Hematopoietic multipotent progenitor cell treated with erythropoietin and hydrocortisone succinate and interleukin-3 and kit ligand, for 17 days (in vitro differentiated cells): ENCODE measurements around the gene ABCD3.
A peak's percentile ranks its signal among the peaks of the same experiment; 100 is the strongest.

Experiments
- DNase-seq: peaks from one replicate; pipeline ENCODE4 v3.0.0-alpha.2; 2015; ENCODE audit warnings: low spot score

ABCD3 gene

GRCh38 chr1:94463056-94463764 is 45.0 kb downstream of the ABCD3 start:
- no peak for DNase-seq

- DNase-seq: peak; percentile 18
These were observed 45.7 kb downstream of the ABCD3 start for GRCh38 chr1:94463765-94464330.

DNA sequence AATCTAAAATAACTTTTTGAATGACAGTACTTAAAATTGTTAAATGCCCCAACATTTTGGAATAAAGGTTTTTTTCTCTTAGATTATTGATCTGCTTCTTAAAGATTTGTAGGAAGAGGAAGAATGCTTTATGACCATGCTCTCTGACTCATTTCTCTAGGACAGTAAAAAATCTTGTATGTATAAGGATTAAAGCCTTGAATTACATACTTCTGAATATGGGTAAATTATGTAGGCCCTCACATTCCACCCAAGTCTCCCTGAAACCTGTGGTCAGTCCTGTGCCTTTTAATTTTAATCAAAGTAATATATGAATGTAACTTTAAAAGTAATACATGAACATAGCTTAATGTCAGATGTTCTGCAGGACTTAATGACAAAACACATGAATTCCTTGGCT is 50.5 kb downstream of the ABCD3 start:
- no peak for DNase-seq

- no peak for DNase-seq
These were observed 53.1 kb downstream of the ABCD3 start for GRCh38 chr1:94471271-94471670.

DNA sequence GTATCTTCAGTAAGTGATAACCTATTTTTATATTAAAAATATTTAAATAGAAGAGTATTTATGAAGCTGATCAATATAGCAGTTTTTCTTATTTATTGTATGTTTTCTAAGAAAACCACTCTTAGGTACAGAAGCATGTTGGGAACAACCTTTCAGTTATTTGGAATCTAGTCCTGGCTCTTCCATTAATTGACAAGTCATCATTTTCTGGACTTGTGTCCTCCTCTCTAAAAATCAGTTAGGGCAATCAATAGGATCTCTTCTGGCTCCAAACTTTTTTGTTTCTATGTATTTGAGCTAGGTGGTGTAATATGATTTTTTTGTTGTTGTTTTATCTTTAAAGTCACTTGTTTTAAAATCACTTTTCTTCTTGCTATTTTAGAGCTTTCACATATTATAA is 57.0 kb downstream of the ABCD3 start:
- no peak for DNase-seq

- DNase-seq: no peak
These were observed 61.5 kb downstream of the ABCD3 start for GRCh38 chr1:94479682-94480081.

GRCh38 chr1:94481473-94481933 is 63.3 kb downstream of the ABCD3 start:
- peak; percentile 68 for DNase-seq

- DNase-seq: no peak
These were observed 68.8 kb downstream of the ABCD3 start for GRCh38 chr1:94486990-94487389.

DNA sequence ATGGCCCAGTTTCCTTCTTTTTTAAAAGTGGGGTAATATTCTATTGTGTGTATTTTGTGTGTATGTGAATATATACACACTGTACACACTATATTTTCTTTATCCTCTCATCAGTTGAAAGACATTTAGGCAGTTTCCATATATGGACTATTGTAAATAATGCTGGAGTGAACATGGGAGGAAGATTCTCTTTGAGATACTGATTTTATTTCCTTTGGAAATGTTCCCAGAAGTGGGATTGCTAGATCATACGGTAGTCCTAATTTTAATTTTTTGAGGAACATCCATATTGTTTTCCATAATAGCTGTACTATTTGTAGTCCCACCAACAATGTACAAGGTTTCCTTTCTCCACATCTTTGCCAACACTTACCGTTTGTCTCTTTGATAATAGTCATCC is 72.4 kb downstream of the ABCD3 start:
- DNase-seq: no peak

DNA sequence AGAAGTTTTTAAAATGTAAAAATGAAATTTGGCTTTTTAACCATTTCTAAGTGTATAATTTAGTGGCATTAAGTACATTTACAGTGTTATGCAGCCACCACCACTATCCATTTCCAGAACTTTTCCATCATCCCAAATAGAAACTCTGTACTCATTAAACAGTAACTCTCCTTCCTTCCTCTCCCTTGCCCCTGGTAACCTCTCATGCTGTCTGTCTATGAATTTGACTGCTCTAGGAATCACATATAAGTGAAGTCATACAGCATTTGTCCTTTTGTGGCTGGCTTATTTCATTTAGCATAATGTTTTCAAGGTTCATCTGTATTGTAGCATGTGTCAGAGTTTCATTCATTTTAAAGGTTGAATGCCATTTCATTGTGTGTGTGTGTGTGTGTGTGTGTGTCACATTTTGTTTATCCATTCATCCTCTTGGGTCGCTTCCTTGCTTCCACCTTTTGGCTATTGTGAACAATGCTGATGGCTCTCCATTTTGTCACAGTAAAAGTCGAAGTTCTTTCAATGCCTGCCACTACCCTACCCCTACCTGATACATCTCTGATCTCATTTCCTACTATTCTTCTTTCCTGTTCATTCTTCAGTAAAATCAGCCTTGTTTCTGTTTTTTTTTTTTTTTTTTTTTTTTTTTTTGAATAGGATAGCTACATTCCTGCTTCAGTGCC is 78.0 kb downstream of the ABCD3 start:
- DNase-seq: no peak

DNA sequence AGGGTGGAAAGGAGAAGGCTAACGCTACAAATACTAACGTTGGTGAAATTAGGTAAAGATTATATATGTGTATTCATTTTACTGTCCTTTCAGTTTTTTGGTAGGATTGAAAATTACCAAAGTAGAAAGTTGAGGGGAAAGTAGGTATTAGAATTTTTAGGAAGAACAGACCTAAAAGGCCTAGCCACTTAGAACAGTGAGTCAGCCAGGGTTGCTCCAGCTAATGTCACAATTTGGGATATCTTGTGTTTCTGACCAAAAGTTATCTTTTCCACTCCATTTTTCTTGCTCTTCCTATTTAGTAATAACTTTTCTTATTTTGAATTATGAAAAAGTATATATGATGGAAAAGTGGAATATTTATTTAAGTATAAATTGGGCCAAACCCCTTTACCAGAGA is 83.2 kb downstream of the ABCD3 start:
- DNase-seq: no peak

GRCh38 chr1:94501935-94502334 is 83.7 kb downstream of the ABCD3 start:
- no peak for DNase-seq

DNA sequence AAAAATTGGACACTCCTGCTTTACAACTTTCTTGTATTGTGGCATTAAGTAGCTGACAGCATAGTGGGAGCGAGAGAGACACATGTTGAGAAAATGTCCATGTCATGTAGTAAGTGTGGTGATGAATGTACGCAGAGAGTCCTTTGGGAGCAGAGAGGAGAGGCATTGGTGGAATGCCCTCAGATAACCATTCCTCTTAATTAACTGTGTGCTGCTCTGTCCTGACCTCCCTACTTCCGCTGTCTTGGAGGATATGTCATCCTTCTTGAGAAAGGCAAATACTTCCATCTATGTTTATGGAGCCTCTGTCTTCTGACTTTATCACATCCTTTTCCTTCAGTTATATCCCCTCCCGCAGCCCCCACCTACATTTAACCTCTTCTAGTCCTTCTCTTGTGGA is 85.0 kb downstream of the ABCD3 start:
- DNase-seq: no peak

DNA sequence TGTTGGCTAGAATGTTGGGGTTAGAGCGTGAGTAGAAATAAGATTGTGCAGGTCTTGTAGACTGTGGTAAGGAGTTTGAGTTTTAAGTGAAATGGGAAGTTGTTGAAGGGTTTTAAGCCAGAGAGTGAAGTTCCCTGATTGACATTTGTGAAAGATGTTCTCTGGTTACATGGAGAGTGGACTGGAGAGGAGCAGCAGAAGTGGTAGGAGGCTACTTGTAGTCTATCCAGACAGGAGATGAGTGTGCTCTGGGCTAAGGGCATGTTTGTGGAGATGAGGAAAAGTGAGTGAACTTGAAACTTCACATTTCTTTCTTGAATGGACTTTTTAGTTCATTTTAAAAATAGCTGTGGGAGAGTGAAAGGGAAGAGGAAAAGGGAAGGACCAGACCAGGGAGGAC is 86.4 kb downstream of the ABCD3 start:
- DNase-seq: no peak

DNA sequence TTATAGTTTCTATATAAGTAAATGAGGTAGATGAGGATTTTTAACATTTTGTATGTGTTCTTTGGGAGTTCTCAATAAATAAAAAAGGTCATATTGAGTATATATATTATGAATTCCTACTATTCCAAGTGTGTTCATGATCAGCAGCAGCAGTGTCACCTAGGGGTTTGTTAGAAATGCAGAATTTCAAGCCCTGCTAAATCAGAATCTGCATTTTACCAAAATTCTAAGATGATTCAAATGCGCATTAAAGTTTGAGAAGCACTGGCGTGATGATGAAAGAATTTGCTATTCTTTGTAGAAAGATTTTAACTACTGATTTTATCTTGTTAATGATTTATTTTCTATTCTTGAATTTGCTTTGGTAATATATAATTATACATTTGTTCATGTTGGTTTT is 94.6 kb downstream of the ABCD3 start:
- DNase-seq: no peak

DNA sequence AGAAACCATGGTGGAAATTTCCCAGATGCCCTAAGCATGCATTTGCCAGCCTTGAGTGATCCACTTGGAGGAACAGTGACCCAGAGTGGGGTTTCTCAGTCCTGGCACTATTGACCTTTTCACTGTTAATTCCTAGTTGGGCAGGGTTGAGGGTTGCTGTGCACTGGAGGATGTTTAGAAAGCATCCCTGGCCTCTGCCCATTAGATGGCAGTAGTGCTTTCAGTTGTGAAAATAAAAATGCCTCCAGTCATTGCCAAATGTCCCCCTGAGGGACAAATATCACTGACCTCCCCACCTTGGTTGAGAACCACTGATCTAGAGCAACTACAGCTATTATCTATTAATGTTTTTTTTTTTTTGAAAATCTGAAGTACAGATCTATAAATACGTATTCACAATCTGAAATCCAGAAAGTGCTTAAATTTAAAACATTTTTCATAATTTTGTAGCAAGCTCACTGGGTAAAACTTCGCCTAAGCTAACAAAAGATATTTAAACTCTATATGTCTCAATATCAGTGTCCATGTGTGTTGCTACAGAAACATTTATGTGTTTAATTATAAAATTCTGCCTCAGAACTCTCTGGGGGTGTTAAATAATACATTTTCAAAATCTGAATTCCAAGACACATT is 96.0 kb downstream of the ABCD3 start:
- DNase-seq: peak; percentile 66

DNA sequence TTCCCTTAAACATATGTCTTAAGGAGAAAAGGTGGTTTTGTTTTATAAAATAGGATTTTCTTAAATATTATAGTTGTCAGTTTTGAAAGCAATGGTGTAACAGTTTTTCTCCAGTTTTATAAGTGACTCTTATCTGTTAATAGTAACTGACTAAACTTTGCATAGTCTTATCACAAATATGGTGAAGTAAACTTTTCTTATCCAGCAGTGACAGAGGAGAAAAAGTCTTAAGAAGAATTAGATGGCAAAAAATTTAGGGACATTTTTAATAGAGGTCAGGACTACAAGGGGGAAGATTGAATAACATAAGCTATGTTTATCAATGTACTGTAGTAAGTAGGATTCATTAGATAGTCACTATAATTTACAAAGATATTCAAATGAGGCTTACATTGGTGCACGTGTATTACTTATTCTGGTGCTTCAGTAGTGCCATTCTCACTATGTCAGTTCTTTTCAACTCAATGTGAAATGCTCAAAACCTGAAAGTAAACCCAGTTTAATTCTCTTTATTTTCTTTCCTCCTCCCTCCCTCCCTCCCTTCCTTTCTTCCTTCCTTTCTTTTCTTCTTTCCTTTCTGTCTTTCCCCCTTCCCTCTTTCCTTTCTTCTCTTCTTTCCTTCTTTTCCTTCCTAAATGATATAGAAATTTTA is 97.2 kb downstream of the ABCD3 start:
- DNase-seq: peak; percentile 51

GRCh38 chr1:94519351-94519750 is 101.2 kb downstream of the ABCD3 start:
- DNase-seq: no peak

- DNase-seq: peak; percentile 34
These were observed 104.1 kb downstream of the ABCD3 start for GRCh38 chr1:94522304-94522703.

- DNase-seq: no peak
These were observed 106.3 kb downstream of the ABCD3 start for GRCh38 chr1:94524531-94524930.

DNA sequence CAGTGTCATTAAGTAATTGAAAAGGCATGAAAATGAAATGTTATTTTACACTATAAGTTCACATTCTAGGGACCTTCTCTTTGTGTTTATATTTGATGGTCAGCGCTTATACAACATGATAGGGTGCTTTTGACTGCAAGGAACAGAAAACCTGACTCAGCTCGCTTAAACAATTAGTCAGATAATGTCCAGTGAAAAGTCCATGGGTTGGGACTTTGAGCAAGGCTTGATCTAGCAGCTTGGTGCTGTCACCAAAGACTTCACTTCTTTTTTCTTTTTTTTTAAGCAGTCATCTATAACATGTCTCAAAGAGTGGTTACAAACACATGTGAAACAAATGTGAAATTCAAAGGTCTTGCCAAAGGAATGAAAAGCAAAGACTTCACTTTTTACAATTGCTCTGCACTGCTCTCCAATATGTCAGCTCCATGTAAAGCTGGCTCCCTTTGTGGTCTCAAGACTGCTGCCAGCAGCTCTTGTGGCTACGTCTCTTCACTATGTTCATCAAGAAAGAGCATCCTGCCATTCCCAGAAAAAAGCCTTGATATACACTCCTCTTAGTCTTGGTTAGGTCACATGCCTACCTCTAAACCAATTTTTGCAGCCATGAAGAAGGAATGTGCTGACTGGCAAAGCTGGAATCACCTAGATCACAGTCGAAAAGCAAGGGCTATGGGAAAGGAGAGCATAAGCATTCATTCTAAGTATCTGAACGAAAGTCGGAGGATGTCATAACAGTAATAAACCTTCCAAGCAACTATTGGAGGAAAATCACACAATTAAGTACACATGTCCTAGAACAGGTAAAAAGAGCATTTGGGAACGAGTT is 108.2 kb downstream of the ABCD3 start:
- DNase-seq: no peak
